Activated T-helper 1 cell treated with anti-CD3 and anti-CD28 coated beads, Interleukin-12 subunit alpha, Interleukin-12 subunit beta, Interleukin-2, Interleukin-4 antibody, amounts not matched to agents 30 ng/mL and 10 ng/mL and 1 ng/mL, durations not matched to agents 14 hours and 24 hours and 36 hours (primary cell): ENCODE measurements around the gene NPAS2. TPM values are rescaled to one million over a fixed set of nuclear protein-coding genes. Genes with fewer than 3 reads are reported as not detected.

Source experiments
- DNase-seq: peaks from one replicate; pipeline ENCODE4 v3.0.0; 2021; ENCODE audit warnings: low spot score
- H3K27ac Mint-ChIP-seq: one replicate; pipeline ENCODE4 v1.8.0; 2021; ENCODE audit warnings: mild to moderate bottlenecking, mixed read lengths
- H3K27me3 Mint-ChIP-seq: one replicate; pipeline ENCODE4 v1.8.0; 2022; ENCODE audit warnings: mild to moderate bottlenecking, moderate library complexity, mixed read lengths; ENCODE audit not compliant: insufficient read depth
- H3K36me3 Mint-ChIP-seq: one replicate; pipeline ENCODE4 v1.8.0; 2021; ENCODE audit warnings: low read depth, mixed read lengths
- H3K4me1 Mint-ChIP-seq: one replicate; pipeline ENCODE4 v1.8.0; 2021; ENCODE audit warnings: low read depth, mixed read lengths
- H3K4me3 Mint-ChIP-seq: one replicate; pipeline ENCODE4 v1.8.0; 2021; ENCODE audit warnings: mild to moderate bottlenecking, moderate library complexity, mixed read lengths
- H3K9me3 Mint-ChIP-seq: one replicate; pipeline ENCODE4 v1.8.0; 2021; ENCODE audit warnings: mixed read lengths
- intact Hi-C: fragments of 100-400 bp; cut with micrococcal nuclease; formaldehyde crosslinking; loops from one replicate; pipeline ENCODE4 v1.15.1; 2024
- total RNA-seq: library from RNA; stranded (reverse); gene quantifications from 2 replicates; pipeline ENCODE4 v1.2.3, GENCODE V29; 2022

NPAS2 gene
- total RNA-seq, 1 donor from 2014 or later: 7.5 TPM

DNA sequence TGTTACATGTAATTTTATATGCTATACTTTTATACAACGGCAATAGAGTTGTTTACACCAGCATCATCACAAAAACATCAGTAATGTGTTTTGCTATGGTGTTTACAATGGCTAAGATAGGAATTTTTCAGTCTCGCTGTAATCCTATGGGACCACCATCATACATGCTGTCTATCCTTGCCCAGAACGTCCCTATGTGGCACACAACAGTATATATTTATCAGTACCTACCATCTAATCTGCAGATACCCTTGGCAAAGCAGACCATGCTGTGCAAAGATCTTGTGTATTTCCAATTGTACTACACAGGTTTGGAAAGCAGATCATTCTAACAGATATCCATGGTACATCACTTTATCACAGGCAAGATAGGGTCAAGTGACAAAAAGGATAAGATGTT, 197.4 kb downstream of the NPAS2 start:
- no peak overlapping the region for H3K4me3 Mint-ChIP-seq
- intact Hi-C loops: loop anchor here (10.0 kb wide), 2 partner anchors 367 to 457 kb away; partner anchors contain the start of genes CREG2 and RFX8
- no peak for DNase-seq
- H3K36me3 Mint-ChIP-seq: peaks cover 34% of the 10 kb centered on the region
- no peaks in the 10 kb centered on the region for H3K27me3 Mint-ChIP-seq
- H3K27ac Mint-ChIP-seq: no peak overlapping the region
- H3K9me3 Mint-ChIP-seq: no peaks in the 10 kb centered on the region
- H3K4me1 Mint-ChIP-seq: peaks cover 6% of the 10 kb centered on the region

DNA sequence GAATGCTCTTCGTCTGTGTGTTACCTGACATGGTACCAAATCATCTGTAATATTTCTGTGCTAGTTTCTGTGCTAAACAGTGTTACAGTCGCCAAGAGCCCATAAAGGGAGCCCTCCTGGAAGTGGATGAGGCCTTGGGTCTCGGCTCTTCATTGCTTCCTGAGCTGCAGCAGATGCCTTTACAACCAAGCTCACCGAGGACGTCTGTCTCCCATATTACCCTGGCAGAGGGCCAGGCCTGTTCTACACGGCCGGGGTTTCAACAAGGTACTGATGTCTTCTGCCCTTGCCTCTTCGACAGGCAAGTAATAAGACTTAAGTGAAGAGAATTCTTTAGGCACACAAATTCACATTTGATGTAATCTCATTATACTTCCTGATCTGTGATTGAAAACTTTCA, 199.0 kb downstream of the NPAS2 start:
- peak overlapping the region; percentile 55 for H3K27ac Mint-ChIP-seq
- no peaks in the 10 kb centered on the region for H3K9me3 Mint-ChIP-seq
- intact Hi-C loops: loop anchor here (10.0 kb wide), 2 partner anchors 366 to 456 kb away; partner anchors contain the start of genes CREG2 and RFX8
- H3K27me3 Mint-ChIP-seq: no peaks in the 10 kb centered on the region
- H3K4me3 Mint-ChIP-seq: no peak overlapping the region
- no peaks in the 10 kb centered on the region for H3K4me1 Mint-ChIP-seq
- DNase-seq: no peak
- H3K36me3 Mint-ChIP-seq: peaks cover 28% of the 10 kb centered on the region

DNA sequence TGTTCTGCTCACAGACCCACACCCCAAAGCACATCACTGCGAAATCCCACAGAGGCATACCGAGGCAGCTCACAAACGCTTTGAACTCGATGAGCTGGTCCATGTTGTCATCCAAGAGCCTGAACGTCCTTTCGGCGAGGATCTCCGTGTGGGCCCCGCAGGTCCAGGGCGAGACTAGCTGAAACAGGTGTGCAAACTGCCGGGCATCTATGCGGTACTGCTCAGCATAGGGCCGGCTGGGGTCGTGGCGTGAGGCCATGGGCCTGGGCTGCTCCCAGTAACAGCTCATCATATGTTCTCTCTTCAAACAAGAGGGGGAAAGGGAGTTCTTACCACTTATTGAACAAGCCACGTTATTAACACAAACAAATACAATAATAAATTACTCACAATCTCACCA, 202.3 kb downstream of the NPAS2 start:
- Mint-ChIP-seq H3K27me3 (no peaks in the 10 kb centered on the region), H3K4me3 (no peak overlapping the region), H3K36me3 (peaks cover 17% of the 10 kb centered on the region), H3K4me1 (no peaks in the 10 kb centered on the region), H3K9me3 (no peaks in the 10 kb centered on the region), H3K27ac (no peak overlapping the region)
- intact Hi-C loops: no loop called here
- no peak for DNase-seq

DNA sequence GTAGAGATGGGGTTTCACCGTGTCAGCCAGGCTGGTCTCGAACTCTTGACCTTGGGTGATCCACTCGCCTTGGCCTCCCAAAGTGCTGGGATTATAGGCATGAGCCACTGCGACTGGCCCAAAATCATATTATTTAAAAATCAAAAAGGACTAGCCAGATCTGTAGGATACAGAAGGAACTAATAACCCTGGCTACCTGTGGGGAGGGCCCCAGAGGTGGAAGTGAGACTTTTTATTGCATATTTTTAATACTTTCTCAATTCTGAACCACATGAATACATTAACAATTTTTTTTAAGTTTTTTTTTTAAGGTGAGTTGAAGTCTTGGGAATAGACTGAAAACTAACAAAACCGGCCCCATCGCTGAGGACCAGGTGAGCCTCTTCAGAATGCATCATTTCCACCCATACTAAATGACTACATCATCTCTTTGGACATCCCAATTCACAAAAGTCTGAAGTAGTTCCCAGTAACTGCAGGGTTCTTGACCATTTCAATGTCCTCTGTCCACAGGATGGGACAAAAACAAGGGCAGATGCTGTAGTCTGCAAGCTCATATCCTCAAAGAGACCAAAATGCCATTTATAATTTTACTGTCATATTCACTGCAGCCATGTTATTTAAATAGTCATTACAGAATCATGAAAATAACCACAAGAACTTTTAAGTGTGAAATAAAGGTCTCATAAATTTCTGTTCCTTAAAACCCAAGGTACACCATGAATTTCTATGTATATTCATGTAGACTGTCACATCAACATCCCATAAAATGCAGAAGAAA, 203.6 kb downstream of the NPAS2 start:
- no peaks in the 10 kb centered on the region for H3K27me3 Mint-ChIP-seq
- intact Hi-C loops: no loop called here
- no peak overlapping the region for H3K27ac Mint-ChIP-seq
- DNase-seq: no peak
- peaks cover 17% of the 10 kb centered on the region for H3K36me3 Mint-ChIP-seq
- H3K4me3 Mint-ChIP-seq: no peak overlapping the region
- no peaks in the 10 kb centered on the region for H3K4me1 Mint-ChIP-seq
- no peaks in the 10 kb centered on the region for H3K9me3 Mint-ChIP-seq

DNA sequence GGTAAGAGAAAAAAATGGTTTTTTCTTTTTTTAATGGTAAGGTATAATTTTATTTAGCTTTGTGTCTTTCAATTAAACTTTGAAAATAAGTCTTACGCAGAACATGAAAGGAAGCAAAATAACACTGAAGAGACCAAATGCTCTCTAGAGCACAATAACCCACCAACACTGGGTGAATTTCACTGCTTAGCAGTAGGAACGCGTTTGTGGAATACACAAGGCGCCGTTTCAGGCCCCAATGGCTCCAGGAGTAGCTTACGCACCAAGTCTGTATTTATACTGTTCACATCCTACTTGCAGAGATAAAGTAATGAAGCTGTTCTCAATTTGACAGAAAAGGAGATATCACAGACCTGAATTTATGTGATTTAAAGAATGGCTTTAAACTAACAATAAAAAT, 205.6 kb downstream of the NPAS2 start:
- H3K9me3 Mint-ChIP-seq: no peaks in the 10 kb centered on the region
- no peak overlapping the region for H3K4me3 Mint-ChIP-seq
- no peak overlapping the region for H3K27ac Mint-ChIP-seq
- DNase-seq: no peak
- intact Hi-C loops: no loop called here
- no peaks in the 10 kb centered on the region for H3K4me1 Mint-ChIP-seq
- H3K27me3 Mint-ChIP-seq: no peaks in the 10 kb centered on the region
- peaks cover 7% of the 10 kb centered on the region for H3K36me3 Mint-ChIP-seq

DNA sequence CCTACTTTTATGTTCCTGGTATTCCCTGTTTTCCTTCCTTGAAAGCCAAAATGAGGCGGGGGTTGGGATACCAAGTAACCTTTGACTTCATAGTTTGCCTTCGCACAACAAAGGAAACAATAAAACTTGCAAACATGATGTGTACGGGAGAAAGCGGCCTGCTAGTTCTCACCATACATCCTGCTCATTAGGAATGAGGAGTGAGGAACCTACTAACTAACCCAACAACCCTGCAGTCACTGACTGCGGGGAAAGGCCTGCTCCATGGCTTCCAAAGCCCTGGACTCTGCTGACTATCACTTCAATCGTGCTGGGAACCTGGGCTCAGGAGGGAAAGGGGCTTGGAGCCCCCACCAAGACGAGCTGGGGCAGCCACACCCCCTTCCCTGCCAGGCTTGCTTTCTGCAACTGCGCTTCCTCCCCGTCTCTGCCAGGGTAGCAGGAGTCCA, 206.3 kb downstream of the NPAS2 start:
- Mint-ChIP-seq H3K27ac (no peak overlapping the region), H3K27me3 (no peaks in the 10 kb centered on the region), H3K9me3 (no peaks in the 10 kb centered on the region), H3K4me1 (no peaks in the 10 kb centered on the region), H3K36me3 (peaks cover 3% of the 10 kb centered on the region), H3K4me3 (no peak overlapping the region)
- no peak for DNase-seq
- intact Hi-C loops: no loop called here

DNA sequence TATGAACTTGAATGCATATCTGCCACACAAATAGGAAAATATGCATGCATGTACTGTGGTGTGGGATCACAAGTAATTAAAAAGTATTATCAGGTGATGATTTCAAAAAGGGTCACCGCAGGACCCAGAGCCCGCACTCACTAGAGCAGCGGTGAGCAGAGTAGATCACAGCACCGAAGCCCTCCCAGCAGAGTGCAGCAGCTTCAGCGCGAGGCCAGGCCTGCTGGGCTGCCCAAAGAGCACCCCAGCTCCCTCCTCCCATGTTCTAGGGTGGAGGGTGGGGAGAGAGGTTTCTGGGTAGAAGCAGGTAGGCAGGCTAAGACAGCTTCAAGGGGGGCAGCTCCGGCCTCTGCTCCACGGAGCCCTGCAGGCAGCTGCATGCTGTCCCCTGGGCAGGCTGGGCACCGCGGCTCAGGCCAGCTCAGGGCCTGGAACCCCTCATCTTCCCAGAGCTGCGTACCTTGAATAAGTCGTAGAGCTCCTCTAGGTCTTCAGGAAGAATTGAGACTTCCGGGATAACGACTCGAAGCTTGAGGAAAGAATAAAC, 207.1 kb downstream of the NPAS2 start:
- Mint-ChIP-seq H3K4me3 (no peak overlapping the region), H3K4me1 (no peaks in the 10 kb centered on the region), H3K27ac (no peak overlapping the region), H3K27me3 (no peaks in the 10 kb centered on the region), H3K36me3 (peaks cover 3% of the 10 kb centered on the region), H3K9me3 (no peaks in the 10 kb centered on the region)
- no peak for DNase-seq
- intact Hi-C loops: no loop called here

DNA sequence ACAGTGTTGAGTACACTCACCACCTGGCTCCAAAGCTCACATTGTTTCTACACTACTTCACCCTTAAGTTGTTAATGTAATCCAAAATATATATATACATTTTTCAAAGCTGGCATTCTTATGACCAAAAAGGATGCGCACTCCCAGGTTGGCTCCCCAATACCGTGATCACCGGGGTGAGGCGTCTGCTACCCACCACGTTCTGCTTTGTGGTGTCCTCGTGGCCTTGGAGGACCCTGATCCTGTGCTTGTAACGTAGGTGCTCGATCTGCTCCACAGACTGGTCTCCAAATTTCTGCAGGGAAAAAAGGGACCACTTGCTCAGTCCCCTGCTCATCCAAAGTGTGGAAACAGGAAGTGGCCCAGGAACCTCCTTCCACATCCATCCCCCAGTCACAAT, 207.9 kb downstream of the NPAS2 start:
- H3K9me3 Mint-ChIP-seq: no peaks in the 10 kb centered on the region
- intact Hi-C loops: no loop called here
- no peak overlapping the region for H3K4me3 Mint-ChIP-seq
- no peaks in the 10 kb centered on the region for H3K36me3 Mint-ChIP-seq
- H3K27ac Mint-ChIP-seq: no peak overlapping the region
- H3K27me3 Mint-ChIP-seq: no peaks in the 10 kb centered on the region
- DNase-seq: no peak
- no peaks in the 10 kb centered on the region for H3K4me1 Mint-ChIP-seq

DNA sequence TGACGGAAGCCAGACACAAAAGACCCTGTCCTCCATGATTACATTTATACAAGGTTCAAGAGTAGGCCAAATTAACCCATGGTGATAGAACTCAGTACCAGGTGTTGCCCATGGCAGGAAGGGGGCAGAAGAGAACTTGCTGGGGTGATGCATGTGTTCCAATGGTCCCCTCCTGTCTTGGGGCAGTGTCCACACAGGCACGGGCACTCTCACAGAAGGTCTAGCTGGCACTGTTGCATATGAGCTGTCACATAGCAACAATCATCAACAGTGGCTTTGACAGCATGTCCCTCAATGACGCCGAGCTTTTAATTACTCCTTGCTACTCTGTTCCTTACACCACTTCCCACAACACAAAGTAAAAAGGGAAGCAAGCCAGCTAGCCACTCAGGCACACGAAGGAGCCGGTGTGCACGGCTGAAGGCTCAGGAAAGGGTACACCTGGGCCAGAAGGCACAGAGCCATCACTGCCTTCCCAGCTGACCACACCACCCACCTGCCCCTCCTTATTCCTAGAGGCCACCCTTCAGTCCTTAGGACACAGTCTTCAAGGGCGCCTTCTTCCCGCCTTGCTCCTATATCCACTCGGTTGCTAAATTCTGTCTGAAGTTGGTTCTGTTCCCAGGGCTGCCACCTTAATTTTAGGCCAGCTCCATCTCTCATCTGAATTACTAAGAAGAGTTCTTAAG, 211.1 kb downstream of the NPAS2 start:
- Mint-ChIP-seq H3K4me1 (no peaks in the 10 kb centered on the region), H3K36me3 (no peaks in the 10 kb centered on the region), H3K27me3 (no peaks in the 10 kb centered on the region), H3K9me3 (no peaks in the 10 kb centered on the region), H3K4me3 (no peak overlapping the region), H3K27ac (no peak overlapping the region)
- intact Hi-C loops: no loop called here
- no peak for DNase-seq

DNA sequence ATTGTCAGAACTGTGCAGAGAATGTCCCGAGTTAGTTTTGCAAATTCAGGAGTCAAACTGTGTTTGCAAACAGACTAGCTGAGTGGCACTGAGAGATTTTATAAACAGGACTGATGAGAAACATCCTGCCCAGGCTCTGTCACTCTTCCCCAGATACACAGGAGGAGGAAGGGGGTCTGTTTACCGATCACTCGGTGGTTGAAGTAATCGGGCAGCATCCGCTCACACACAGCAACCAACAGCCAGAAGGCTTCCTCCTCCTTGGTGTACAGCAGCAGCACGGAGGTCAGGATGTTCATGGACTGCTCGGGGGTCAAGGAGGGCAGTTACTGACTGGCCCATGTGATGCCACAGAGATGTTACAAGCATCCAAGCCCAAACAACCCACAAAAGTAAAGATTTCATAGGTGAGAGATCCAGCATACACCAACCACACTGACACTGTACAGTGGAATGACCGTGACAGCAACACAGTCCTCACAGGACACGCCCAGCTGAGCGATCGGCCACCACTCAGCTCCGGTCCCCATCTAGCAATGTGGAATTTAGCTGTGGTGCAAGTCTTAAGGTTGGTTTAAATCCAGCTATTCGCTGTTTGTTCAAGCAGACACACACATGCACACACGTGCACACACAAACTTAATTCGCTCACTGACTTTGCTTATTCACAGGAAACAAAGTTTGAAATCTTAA, 212.3 kb downstream of the NPAS2 start:
- no peak for DNase-seq
- no peaks in the 10 kb centered on the region for H3K9me3 Mint-ChIP-seq
- intact Hi-C loops: no loop called here
- no peaks in the 10 kb centered on the region for H3K27me3 Mint-ChIP-seq
- no peak overlapping the region for H3K27ac Mint-ChIP-seq
- H3K36me3 Mint-ChIP-seq: no peaks in the 10 kb centered on the region
- H3K4me1 Mint-ChIP-seq: no peaks in the 10 kb centered on the region
- H3K4me3 Mint-ChIP-seq: no peak overlapping the region

DNA sequence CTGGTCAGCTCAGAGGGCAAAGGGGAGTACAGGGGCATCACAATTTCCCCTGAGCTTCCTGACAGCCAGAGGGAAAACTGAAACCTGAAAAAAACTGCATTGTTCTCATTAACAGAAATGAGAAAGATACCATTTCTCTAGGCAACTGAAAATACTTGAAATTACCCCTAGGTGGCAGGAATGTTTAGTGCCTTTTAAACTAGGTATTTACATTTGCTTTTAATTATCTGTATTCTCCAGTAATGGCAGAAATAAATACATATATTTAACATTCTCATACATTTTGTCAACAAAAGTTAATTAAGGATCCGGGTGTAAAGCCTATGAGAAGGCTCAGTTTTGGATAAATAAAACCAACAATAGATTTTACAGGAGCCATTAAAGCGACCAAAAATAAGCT, 216.6 kb downstream of the NPAS2 start:
- intact Hi-C loops: loop anchor here (1.0 kb wide), 1 partner anchor 169 kb away; no protein-coding TSS in a partner anchor

DNA sequence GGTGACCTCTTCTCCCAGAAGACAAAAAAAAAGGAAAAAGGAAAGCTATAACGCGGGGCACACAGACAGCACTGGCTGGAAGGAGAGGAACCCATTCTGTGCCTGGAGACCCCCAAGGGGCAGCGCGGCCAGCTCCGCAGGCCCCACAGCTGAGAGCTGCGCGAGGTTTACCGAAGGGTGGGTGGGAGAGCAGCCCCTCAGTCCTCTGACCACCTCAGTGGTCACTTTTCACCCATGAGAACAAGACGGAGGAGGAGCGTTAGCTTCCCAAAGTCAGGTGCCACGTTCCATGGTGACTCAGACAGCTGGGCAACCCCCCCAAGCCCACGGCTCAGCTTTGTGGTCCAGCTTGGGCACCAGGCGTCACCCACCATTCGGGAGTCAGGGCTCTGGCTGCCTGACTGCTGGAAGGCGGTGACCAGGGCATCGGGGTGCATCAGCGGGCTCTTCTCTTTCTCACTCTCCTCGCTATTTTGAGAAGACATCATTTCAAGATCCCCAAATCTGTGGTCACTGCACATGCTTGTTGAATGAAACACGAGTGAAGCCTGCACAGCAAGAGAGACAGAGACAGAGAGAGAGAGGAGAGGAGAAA, 217.3 kb downstream of the NPAS2 start:
- Mint-ChIP-seq H3K36me3 (no peaks in the 10 kb centered on the region), H3K4me1 (no peaks in the 10 kb centered on the region), H3K27me3 (no peaks in the 10 kb centered on the region), H3K4me3 (no peak overlapping the region), H3K27ac (no peak overlapping the region), H3K9me3 (no peaks in the 10 kb centered on the region)
- intact Hi-C loops: no loop called here
- no peak for DNase-seq

More for the DNA sequence above, 216.6 kb downstream of the NPAS2 start:
- no peaks in the 10 kb centered on the region for H3K36me3 Mint-ChIP-seq
- H3K27ac Mint-ChIP-seq: no peak overlapping the region
- H3K4me1 Mint-ChIP-seq: no peaks in the 10 kb centered on the region
- no peak for DNase-seq
- no peaks in the 10 kb centered on the region for H3K9me3 Mint-ChIP-seq
- no peak overlapping the region for H3K4me3 Mint-ChIP-seq
- no peaks in the 10 kb centered on the region for H3K27me3 Mint-ChIP-seq
